ENCODE results near the gene AMOT.

DNA sequence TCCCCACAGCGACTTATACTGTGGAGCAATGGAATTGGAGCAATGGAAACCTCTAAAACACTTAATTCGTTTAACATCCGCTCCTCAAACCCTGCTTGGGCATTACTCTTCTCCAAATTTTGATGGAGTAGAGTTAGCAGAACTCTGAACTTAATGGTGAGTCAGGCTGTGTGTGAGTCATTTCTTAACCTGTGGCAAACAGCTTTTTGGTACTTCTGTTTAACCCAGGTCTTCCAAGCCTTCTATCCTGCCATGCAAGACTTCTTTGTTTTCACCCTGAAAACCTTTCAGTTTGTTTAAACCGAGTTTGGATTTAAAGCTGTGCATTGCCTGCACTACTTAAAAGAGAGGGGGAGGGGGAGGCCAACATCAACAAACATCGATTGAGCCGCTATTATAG is 3.6 kb upstream of the AMOT start:
- TF ChIP-seq, protein P1, sequence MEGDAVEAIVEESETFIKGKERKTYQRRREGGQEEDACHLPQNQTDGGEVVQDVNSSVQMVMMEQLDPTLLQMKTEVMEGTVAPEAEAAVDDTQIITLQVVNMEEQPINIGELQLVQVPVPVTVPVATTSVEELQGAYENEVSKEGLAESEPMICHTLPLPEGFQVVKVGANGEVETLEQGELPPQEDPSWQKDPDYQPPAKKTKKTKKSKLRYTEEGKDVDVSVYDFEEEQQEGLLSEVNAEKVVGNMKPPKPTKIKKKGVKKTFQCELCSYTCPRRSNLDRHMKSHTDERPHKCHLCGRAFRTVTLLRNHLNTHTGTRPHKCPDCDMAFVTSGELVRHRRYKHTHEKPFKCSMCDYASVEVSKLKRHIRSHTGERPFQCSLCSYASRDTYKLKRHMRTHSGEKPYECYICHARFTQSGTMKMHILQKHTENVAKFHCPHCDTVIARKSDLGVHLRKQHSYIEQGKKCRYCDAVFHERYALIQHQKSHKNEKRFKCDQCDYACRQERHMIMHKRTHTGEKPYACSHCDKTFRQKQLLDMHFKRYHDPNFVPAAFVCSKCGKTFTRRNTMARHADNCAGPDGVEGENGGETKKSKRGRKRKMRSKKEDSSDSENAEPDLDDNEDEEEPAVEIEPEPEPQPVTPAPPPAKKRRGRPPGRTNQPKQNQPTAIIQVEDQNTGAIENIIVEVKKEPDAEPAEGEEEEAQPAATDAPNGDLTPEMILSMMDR (IDR thresholded peaks at IDR 0.05), result no peak
- TF ChIP-seq POLR2AphosphoS5 (IDR thresholded peaks at IDR 0.05), result no peak
- no peak for TF ChIP-seq EP300 (IDR thresholded peaks at IDR 0.05)
